IPS-NIHi7 (cell line): ENCODE data around the gene PEX26.
A peak's percentile ranks its signal among the peaks of the same experiment; 100 is the strongest.
"Not testable (repeated sequence)": the region's sequence is repeated elsewhere in the genome, so short reads cannot be mapped to it uniquely, and the experiment has no call there.

Source experiments
- DNase-seq: peaks from one replicate; pipeline ENCODE4 v3.0.0; 2012; ENCODE audit warnings: mixed read lengths; ENCODE audit errors: extremely low spot score

Gene PEX26

GRCh38 chr22:18119409-18120110 is 41.8 kb downstream of the PEX26 start:
- no peak for DNase-seq

GRCh38 chr22:18120857-18121256 is 43.1 kb downstream of the PEX26 start:
- DNase-seq = no peak

- no peak for DNase-seq
Observed at GRCh38 chr22:18121506-18121905, 43.7 kb downstream of the PEX26 start.

GRCh38 chr22:18121954-18122554 is 44.3 kb downstream of the PEX26 start:
- DNase-seq = peak; percentile 31

- not testable (repeated sequence) for DNase-seq
Observed at GRCh38 chr22:18123476-18124025, 45.8 kb downstream of the PEX26 start.

- DNase-seq = no peak
Observed at GRCh38 chr22:18126606-18127005, 48.8 kb downstream of the PEX26 start.

- no peak for DNase-seq
Observed at GRCh38 chr22:18130018-18130417, 52.2 kb downstream of the PEX26 start.

- DNase-seq = no peak
Observed at GRCh38 chr22:18130699-18131429, 53.1 kb downstream of the PEX26 start.

- no peak for DNase-seq
Observed at GRCh38 chr22:18133452-18133851, 55.7 kb downstream of the PEX26 start.

- DNase-seq = no peak
Observed at GRCh38 chr22:18136563-18137320, 59.0 kb downstream of the PEX26 start.

- not testable (repeated sequence) for DNase-seq
Observed at GRCh38 chr22:18141004-18141403, 63.2 kb downstream of the PEX26 start.

- DNase-seq = no peak
Observed at GRCh38 chr22:18144105-18144504, 66.3 kb downstream of the PEX26 start.

- no peak for DNase-seq
Observed at GRCh38 chr22:18145676-18146388, 68.0 kb downstream of the PEX26 start.

GRCh38 chr22:18146389-18146753 is 68.6 kb downstream of the PEX26 start:
- no peak for DNase-seq

- DNase-seq = no peak
Observed at GRCh38 chr22:18147791-18148190, 70.0 kb downstream of the PEX26 start.

- DNase-seq = no peak
Observed at GRCh38 chr22:18148293-18148965, 70.6 kb downstream of the PEX26 start.

GRCh38 chr22:18152519-18152918 is 74.7 kb downstream of the PEX26 start:
- DNase-seq = no peak

GRCh38 chr22:18154821-18155390 is 77.1 kb downstream of the PEX26 start:
- DNase-seq = no peak
